HepG2 (cell line): ENCODE data around the gene ZMYM4. TPM values are rescaled to one million over a fixed set of nuclear protein-coding genes. Genes with fewer than 3 reads are reported as not detected.
"Not testable (repeated sequence)": the region's sequence is repeated elsewhere in the genome, so short reads cannot be mapped to it uniquely, and the experiment has no call there.

ENCODE experiments used
- ATAC-seq: fragments of 200-7000 bp; cut with Tn5 transposase; 3 replicates; pipeline ENCODE4 v1.9.1; 2020; ENCODE audit warnings: mild to moderate bottlenecking, moderate library complexity
- BruUV-seq: library from RNA; stranded (reverse); fragments of 400-500 nt; replicated peaks from 2 replicates; lab custom pipeline; 2021; lab: Mats Ljungman, UMichigan
- CTCF ChIA-PET: fragments of 300-600 bp; formaldehyde crosslinking; extraction: SDS; loops from one replicate; lab custom pipeline; 2021; ENCODE audit warnings: low total read pairs, inconsistent platforms, low intra/inter-chr PET ratio; lab: Yijun Ruan, JAX
- POLR2A ChIA-PET: fragments of 350-600 bp; sonication (Branson Sonifier 250); formaldehyde crosslinking; loops from one replicate; lab custom pipeline; 2020; ENCODE audit warnings: antibody characterized with exemption, inconsistent platforms; lab: Yijun Ruan, JAX
- DNase-seq: peaks from one replicate; pipeline ENCODE4 v3.0.0-alpha.2; 2015; ENCODE audit warnings: low spot score
- FAIRE-seq: peaks from 3 replicates; lab custom pipeline; 2011; peaks lifted over from hg19 to GRCh38; lab: Jason Lieb, UNC
- H2AFZ ChIP-seq: one replicate; pipeline ENCODE4 v1.6.1; 2011; ENCODE audit warnings: low read length, inconsistent platforms
- H3K27ac ChIP-seq: fragments of 300-600 bp; 3 replicates; pipeline ENCODE4 v1.8.0; 2011; ENCODE audit warnings: mixed run types, mild to moderate bottlenecking, mixed read lengths, low read length, inconsistent platforms; ENCODE audit not compliant: insufficient read depth; ENCODE audit errors: extremely low read length
- H3K27me3 ChIP-seq, 2 experiments: fragments of 200-600 bp in 1 of 2; 2 replicates in 1 of 2; 3 replicates in 1 of 2; pipeline versions ENCODE4 v1.6.0 to v1.8.0; 2011; ENCODE audit warnings: low read length in 2 of 2, mild to moderate bottlenecking in 2 of 2, moderate library complexity in 2 of 2, inconsistent platforms in 1 of 2; ENCODE audit not compliant: insufficient read depth in 2 of 2, control insufficient read depth in 1 of 2
- H3K36me3 ChIP-seq, 2 experiments: fragments of 200-600 bp in 1 of 2; replicated peaks in 1 of 2; 2 replicates in 1 of 2; 3 replicates in 1 of 2; pipeline versions ENCODE4 v1.5.1 to v1.8.0; 2011; ENCODE audit warnings: low read length in 2 of 2, inconsistent platforms in 1 of 2; ENCODE audit not compliant: insufficient read depth in 2 of 2, control insufficient read depth in 1 of 2
- H3K4me1 ChIP-seq: 2 replicates; pipeline ENCODE4 v1.5.1; 2012; ENCODE audit warnings: low read length, inconsistent platforms; ENCODE audit not compliant: insufficient read depth
- H3K4me2 ChIP-seq: 2 replicates; pipeline ENCODE4 v1.6.0; 2011; ENCODE audit warnings: low read depth, low read length, inconsistent platforms
- H3K4me3 ChIP-seq, 3 experiments: fragments of 200-600 bp in 1 of 3; sonication (generic), shearing (Covaris generic) in 1 of 3; replicated peaks in 1 of 3; 2 replicates each; pipeline ENCODE4 v1.5.1; 2011 to 2016; ENCODE audit warnings: low read length in 3 of 3, inconsistent platforms in 2 of 3, low read depth in 2 of 3, mild to moderate bottlenecking in 2 of 3, control low read depth in 1 of 3, mixed read lengths in 1 of 3; ENCODE audit not compliant: insufficient read depth in 1 of 3
- H3K79me2 ChIP-seq: one replicate; pipeline ENCODE4 v1.6.1; 2011; ENCODE audit warnings: low read length, inconsistent platforms; ENCODE audit not compliant: insufficient read depth
- H3K9ac ChIP-seq: 2 replicates; pipeline ENCODE4 v1.6.0; 2011; ENCODE audit warnings: mild to moderate bottlenecking, low read depth, low read length, inconsistent platforms; ENCODE audit not compliant: insufficient read depth
- H3K9me3 ChIP-seq: 2 replicates; pipeline ENCODE4 v1.5.1; 2012; ENCODE audit warnings: mild to moderate bottlenecking, low read length
- H4K20me1 ChIP-seq: 2 replicates; pipeline ENCODE4 v1.6.0; 2011; ENCODE audit warnings: inconsistent platforms, mild to moderate bottlenecking, low read length, moderate library complexity; ENCODE audit not compliant: insufficient read depth
- GPN1 ChIP-seq: sonication (generic); formaldehyde crosslinking; IDR thresholded peaks from 2 replicates; pipeline ENCODE4 v1.5.1; 2020; ENCODE audit warnings: missing genetic modification reagents, borderline replicate concordance
- ZNF468 ChIP-seq: sonication (generic); formaldehyde crosslinking; IDR thresholded peaks from 2 replicates; pipeline ENCODE4 v1.8.0; 2022; ENCODE audit warnings: mild to moderate bottlenecking, moderate library complexity, missing genetic modification reagents
- ZNF616 ChIP-seq: sonication (generic); formaldehyde crosslinking; IDR thresholded peaks from 2 replicates; pipeline ENCODE4 v1.5.0; 2020; ENCODE audit warnings: low read depth, mild to moderate bottlenecking, missing genetic modification reagents
- WGBS: methylation state at CpG from one replicate; pipeline ENCODE4 v1.1.6; 2017; ENCODE audit warnings: low lambda C conversion rate; 5-methylcytosine and 5-hydroxymethylcytosine counted together
- in situ Hi-C: cut with HindIII; loops from 2 replicates; pipeline ENCODE4 v1.10.0; 2017; ENCODE audit warnings: low pct_unique_long_range_greater_than_20kb; ENCODE audit not compliant: extremely low pct_ligation_motif_present
- intact Hi-C: fragments of 100-400 bp; cut with micrococcal nuclease; formaldehyde crosslinking; loops from one replicate; pipeline ENCODE4 v1.10.0; 2022; ENCODE audit not compliant: unreplicated experiment
- polyA plus RNA-seq, 8 experiments: library from polyadenylated mRNA; depleted of rRNA in 3 of 8; stranded (reverse) in 7 of 8; unstranded in 1 of 8; fragments of >200 nt; fragmentation: Illumina TruSeq in 4 of 8; extraction: Trizol in 4 of 8; gene quantifications; 2 replicates each; pipeline versions ENCODE4 v1.2.1 to v1.2.3, GENCODE V29; 2011 to 2016; ENCODE audit warnings: low read depth in 4 of 8, missing spikeins in 1 of 8, mixed read lengths in 1 of 8; ENCODE audit not compliant: insufficient read depth in 1 of 8
- total RNA-seq, 5 experiments: library from RNA; depleted of rRNA; stranded (reverse); fragments of >200 nt; fragmentation: Illumina TruSeq; extraction: Trizol; gene quantifications; 2 replicates each; pipeline ENCODE4 v1.2.3, GENCODE V29; 2016; ENCODE audit warnings: low read depth in 1 of 5

Gene ZMYM4
- total and polyA plus RNA-seq, 2 of the 13 experiments (the other 11 are each of a cell fraction or from before 2014, with no cell fraction given), result 13.9 to 37.6 TPM

GRCh38 chr1:35463749-35464148 is 195.2 kb downstream of the ZMYM4 start:
- FAIRE-seq, H3K4me1 ChIP-seq, H3K79me2 ChIP-seq, BruUV-seq, H3K4me2 ChIP-seq, H3K9ac ChIP-seq, CTCF ChIA-PET, ATAC-seq, POLR2A ChIA-PET, intact Hi-C loops, H4K20me1 ChIP-seq, in situ Hi-C loops, H3K9me3 ChIP-seq, DNase-seq, H3K4me3 ChIP-seq, H3K27ac ChIP-seq, H3K27me3 ChIP-seq, H2AFZ ChIP-seq: not testable (repeated sequence)
- 91% methylated on average over 2 of the region's 2 CpGs for WGBS
- peaks cover 13 to 52% of the 10 kb centered on the region in 2 experiments for H3K36me3 ChIP-seq

DNA sequence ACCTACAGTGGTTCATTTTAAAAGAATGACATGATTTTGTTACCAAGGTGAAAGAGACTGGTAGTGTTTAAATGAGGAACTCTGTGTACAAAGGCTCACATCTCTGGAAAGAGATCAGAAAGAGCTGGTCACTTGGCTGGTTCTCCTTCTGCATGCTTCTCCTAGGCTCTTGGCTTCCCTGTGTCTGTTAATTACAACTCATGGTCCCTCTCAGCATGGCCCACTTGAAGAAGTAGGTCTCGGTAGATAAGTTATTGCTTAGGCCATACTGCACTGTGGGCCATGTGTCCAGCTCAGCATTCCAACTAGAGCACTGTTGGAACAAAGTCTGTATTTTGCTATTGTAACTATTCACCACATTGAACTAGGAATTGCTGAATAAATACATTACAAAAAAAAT is 197.6 kb downstream of the ZMYM4 start:
- WGBS, result 100% methylated on average over 1 of the region's 1 CpG
- DNase-seq, result no peak
- no peak overlapping the region for H2AFZ ChIP-seq
- no peak for ATAC-seq
- TF ChIP-seq GPN1 (no peak), ZNF616 (CRISPR knock-in tag) (no peak), ZNF468 (CRISPR knock-in tag) (no peak)
- peaks cover 18 to 59% of the 10 kb centered on the region in 2 experiments for H3K36me3 ChIP-seq
- POLR2A ChIA-PET, result no interaction called here
- no peak overlapping the region for H3K4me2 ChIP-seq
- no TSS peak for BruUV-seq
- H3K79me2 ChIP-seq, result no peaks in the 10 kb centered on the region
- no peaks in the 10 kb centered on the region for H3K27me3 ChIP-seq
- no peak for FAIRE-seq
- CTCF ChIA-PET, result no interaction called here
- H4K20me1 ChIP-seq, result peaks cover 2% of the 10 kb centered on the region; the same call in 1 of the 2 replicates
- H3K4me1 ChIP-seq, result no peaks in the 10 kb centered on the region
- in situ Hi-C loops, result no loop called here
- no peak overlapping the region for H3K9ac ChIP-seq
- intact Hi-C loops, result no loop called here
- H3K9me3 ChIP-seq, result no peaks in the 10 kb centered on the region; the same call in 1 of the 2 replicates
- H3K27ac ChIP-seq, result no peak overlapping the region
- no peak overlapping the region for H3K4me3 ChIP-seq
